Mesendoderm (in vitro differentiated cells): ENCODE data around the gene SEPTIN8.

ENCODE experiments used
- DNase-seq: peaks from one replicate; pipeline ENCODE4 v3.0.0; 2013
- H2AK5ac ChIP-seq: 2 replicates; pipeline ENCODE4 v1.6.1; 2013; ENCODE audit warnings: low read length, inconsistent platforms
- H2BK120ac ChIP-seq: 2 replicates; pipeline ENCODE4 v1.6.1; 2013; ENCODE audit warnings: low read depth, mild to moderate bottlenecking, low read length, moderate library complexity, mixed read lengths
- H2BK15ac ChIP-seq: replicated peaks from 2 replicates; pipeline ENCODE4 v1.6.1; 2013; ENCODE audit warnings: low read depth, mild to moderate bottlenecking, moderate library complexity
- H2BK5ac ChIP-seq: 2 replicates; pipeline ENCODE4 v1.6.1; 2013; ENCODE audit warnings: low read length, inconsistent platforms
- H3K18ac ChIP-seq: 2 replicates; pipeline ENCODE4 v1.6.1; 2013; ENCODE audit warnings: mild to moderate bottlenecking, low read length, mixed read lengths
- H3K23ac ChIP-seq: one replicate; pipeline ENCODE4 v1.6.1; 2013; ENCODE audit warnings: low read length
- H3K27ac ChIP-seq: 2 replicates; pipeline ENCODE4 v1.5.1; 2013; ENCODE audit warnings: low read depth, mild to moderate bottlenecking, inconsistent platforms, low read length, moderate library complexity
- H3K27me3 ChIP-seq: 2 replicates; pipeline ENCODE4 v1.6.1; 2013; ENCODE audit warnings: low read length, control low read depth, mild to moderate bottlenecking, inconsistent platforms; ENCODE audit not compliant: insufficient read depth, poor library complexity
- H3K36me3 ChIP-seq: 2 replicates; pipeline ENCODE4 v1.6.1; 2013; ENCODE audit warnings: low read length, inconsistent platforms; ENCODE audit not compliant: control insufficient read depth, insufficient read depth
- H3K4ac ChIP-seq: one replicate; pipeline ENCODE4 v1.6.1; 2013; ENCODE audit warnings: low read depth, mild to moderate bottlenecking, low read length, moderate library complexity
- H3K4me1 ChIP-seq: 2 replicates; pipeline ENCODE4 v1.6.1; 2013; ENCODE audit warnings: low read depth, low read length, inconsistent platforms; ENCODE audit not compliant: control insufficient read depth
- H3K4me2 ChIP-seq: 2 replicates; pipeline ENCODE4 v1.6.1; 2013; ENCODE audit warnings: low read length
- H3K4me3 ChIP-seq: 2 replicates; pipeline ENCODE4 v1.5.1; 2013; ENCODE audit warnings: mild to moderate bottlenecking, low read length
- H3K56ac ChIP-seq: one replicate; pipeline ENCODE4 v1.6.1; 2013; ENCODE audit warnings: low read length
- H3K79me1 ChIP-seq: 2 replicates; pipeline ENCODE4 v1.6.1; 2013; ENCODE audit warnings: low read length, inconsistent platforms
- H3K79me2 ChIP-seq: 2 replicates; pipeline ENCODE4 v1.6.1; 2013; ENCODE audit warnings: mild to moderate bottlenecking, low read length; ENCODE audit not compliant: control insufficient read depth, insufficient read depth
- H3K9ac ChIP-seq: 2 replicates; pipeline ENCODE4 v1.6.1; 2013; ENCODE audit warnings: low read length, inconsistent platforms
- H4K5ac ChIP-seq: one replicate; pipeline ENCODE4 v1.6.1; 2013; ENCODE audit warnings: low read length
- H4K8ac ChIP-seq: one replicate; pipeline ENCODE4 v1.6.1; 2013; ENCODE audit warnings: low read depth, mild to moderate bottlenecking, control low read depth, low read length, moderate library complexity
- WGBS: extraction: QIAGEN DNeasy Blood & Tissue Kit; methylation state at CpG from one replicate; pipeline ENCODE4 v1.1.7; 2013; ENCODE audit warnings: low lambda C conversion rate, missing lambda C conversion rate; ENCODE audit not compliant: insufficient coverage; ENCODE audit errors: extremely low coverage; 5-methylcytosine and 5-hydroxymethylcytosine counted together

The SEPTIN8 gene

GRCh38 chr5:132768485-132768868 lies 8.6 kb downstream of the SEPTIN8 start:
- Histone ChIP-seq H3K36me3 (no peaks in the 10 kb centered on the region), H3K9ac (no peak overlapping the region), H3K4me2 (no peak overlapping the region), H3K4me3 (no peak overlapping the region), H3K27me3 (no peaks in the 10 kb centered on the region), H3K56ac (no peak overlapping the region), H2BK5ac (no peak overlapping the region), H3K18ac (no peak overlapping the region), H4K5ac (no peak overlapping the region), H2BK120ac (no peak overlapping the region), H3K23ac (no peak overlapping the region), H3K79me1 (no peaks in the 10 kb centered on the region), H3K4ac (no peak overlapping the region), H2BK15ac (no peak overlapping the region), H3K4me1 (no peaks in the 10 kb centered on the region), H3K27ac (no peak overlapping the region), H3K79me2 (no peaks in the 10 kb centered on the region), H4K8ac (no peak overlapping the region), H2AK5ac (no peak overlapping the region)
- no CpG with 5 or more reads among the region's 3 CpGs for WGBS
- no peak for DNase-seq

- Histone ChIP-seq H3K4me1 (no peaks in the 10 kb centered on the region), H4K5ac (no peak overlapping the region), H3K27ac (no peak overlapping the region), H2BK15ac (no peak overlapping the region), H2BK5ac (no peak overlapping the region), H3K36me3 (no peaks in the 10 kb centered on the region), H3K4me2 (no peak overlapping the region), H2AK5ac (no peak overlapping the region), H3K79me2 (no peaks in the 10 kb centered on the region), H3K4ac (no peak overlapping the region), H3K79me1 (no peaks in the 10 kb centered on the region), H4K8ac (no peak overlapping the region), H3K4me3 (no peak overlapping the region), H3K9ac (no peak overlapping the region), H2BK120ac (no peak overlapping the region), H3K56ac (no peak overlapping the region), H3K27me3 (no peaks in the 10 kb centered on the region), H3K23ac (no peak overlapping the region), H3K18ac (no peak overlapping the region)
- WGBS, result no CpG with 5 or more reads among the region's 2 CpGs
- no peak for DNase-seq
Measured at GRCh38 chr5:132767150-132767549, 9.9 kb downstream of the SEPTIN8 start.

DNA sequence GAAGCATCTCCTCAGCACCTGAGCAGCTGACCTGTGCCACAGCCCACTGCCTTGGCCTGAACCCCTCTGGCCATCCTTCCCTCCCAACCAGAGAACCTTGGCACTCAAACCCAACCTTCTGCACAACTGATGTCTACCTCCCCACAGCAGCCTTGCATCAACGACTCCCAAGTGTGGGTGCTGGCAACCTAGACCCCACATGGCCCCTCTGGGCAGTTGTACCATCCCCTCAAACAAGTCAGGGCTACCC lies 10.3 kb downstream of the SEPTIN8 start:
- Histone ChIP-seq H3K79me1 (no peaks in the 10 kb centered on the region), H3K23ac (no peak overlapping the region), H3K18ac (no peak overlapping the region), H4K8ac (no peak overlapping the region), H3K79me2 (no peaks in the 10 kb centered on the region), H3K4me1 (no peaks in the 10 kb centered on the region), H2AK5ac (no peak overlapping the region), H2BK15ac (no peak overlapping the region), H4K5ac (no peak overlapping the region), H3K27ac (no peak overlapping the region), H3K36me3 (no peaks in the 10 kb centered on the region), H2BK5ac (no peak overlapping the region), H3K56ac (no peak overlapping the region), H2BK120ac (no peak overlapping the region), H3K4me2 (no peak overlapping the region), H3K27me3 (no peaks in the 10 kb centered on the region), H3K4ac (no peak overlapping the region), H3K9ac (no peak overlapping the region), H3K4me3 (no peak overlapping the region)
- no peak for DNase-seq
- no CpG with 5 or more reads among the region's 1 CpG for WGBS

GRCh38 chr5:132766020-132766805 lies 10.8 kb downstream of the SEPTIN8 start:
- no peaks in the 10 kb centered on the region for H3K79me2 ChIP-seq
- no peak overlapping the region for H3K4ac ChIP-seq
- H2AK5ac ChIP-seq, result no peak overlapping the region
- no peak overlapping the region for H3K23ac ChIP-seq
- H3K4me1 ChIP-seq, result no peaks in the 10 kb centered on the region
- no CpG with 5 or more reads among the region's 14 CpGs for WGBS
- H3K4me3 ChIP-seq, result no peak overlapping the region
- no peak overlapping the region for H3K9ac ChIP-seq
- no peaks in the 10 kb centered on the region for H3K79me1 ChIP-seq
- no peak overlapping the region for H2BK15ac ChIP-seq
- no peak overlapping the region for H3K18ac ChIP-seq
- no peak overlapping the region for H3K4me2 ChIP-seq
- H2BK5ac ChIP-seq, result no peak overlapping the region
- H4K5ac ChIP-seq, result no peak overlapping the region
- DNase-seq, result no peak
- H3K56ac ChIP-seq, result no peak overlapping the region
- no peaks in the 10 kb centered on the region for H3K36me3 ChIP-seq
- H2BK120ac ChIP-seq, result no peak overlapping the region
- H4K8ac ChIP-seq, result no peak overlapping the region
- H3K27me3 ChIP-seq, result no peaks in the 10 kb centered on the region
- no peak overlapping the region for H3K27ac ChIP-seq

DNA sequence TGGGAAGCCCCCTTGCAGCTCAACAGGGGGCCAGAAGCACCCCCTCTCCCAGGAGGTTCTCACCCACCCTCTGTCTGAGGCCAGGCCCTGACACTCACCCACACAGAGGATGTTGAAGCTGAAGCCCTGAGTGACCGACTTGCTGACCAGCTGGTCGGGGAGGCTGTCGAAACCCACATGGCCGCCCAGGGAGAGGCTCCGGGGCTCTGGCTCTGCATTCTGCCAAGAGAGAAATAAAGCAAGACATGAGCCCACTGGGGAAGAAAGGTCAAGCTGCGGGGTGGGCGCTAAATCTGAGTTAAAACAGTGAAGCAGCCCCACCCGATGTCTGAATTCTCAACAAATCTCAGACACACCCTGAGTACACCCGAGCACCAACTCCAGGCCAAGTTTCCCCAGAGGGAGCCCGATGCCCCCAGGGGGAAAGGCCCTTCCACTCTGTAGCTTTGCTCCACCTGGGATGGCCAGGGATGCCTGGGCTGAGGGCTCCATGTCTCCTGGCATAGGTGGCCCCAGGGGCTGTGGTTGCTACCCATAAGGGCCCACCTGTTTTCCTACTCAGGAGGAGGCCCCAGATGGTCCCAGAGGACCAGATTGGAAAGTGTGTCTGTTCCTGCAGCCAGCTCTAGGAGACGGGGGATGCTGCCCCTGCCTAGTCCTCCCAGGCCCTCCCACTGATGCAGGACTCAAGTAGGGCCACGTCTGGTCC lies 11.6 kb downstream of the SEPTIN8 start:
- no CpG with 5 or more reads among the region's 12 CpGs for WGBS
- Histone ChIP-seq H2BK15ac (no peak overlapping the region), H2BK120ac (no peak overlapping the region)

More for the DNA sequence above, 11.6 kb downstream of the SEPTIN8 start:
- Histone ChIP-seq H3K27ac (no peak overlapping the region), H2BK5ac (no peak overlapping the region), H3K56ac (no peak overlapping the region), H3K79me1 (no peaks in the 10 kb centered on the region), H4K5ac (no peak overlapping the region), H3K23ac (no peak overlapping the region), H2AK5ac (no peak overlapping the region), H3K4ac (no peak overlapping the region), H3K9ac (no peak overlapping the region), H3K27me3 (no peaks in the 10 kb centered on the region), H4K8ac (no peak overlapping the region), H3K79me2 (no peaks in the 10 kb centered on the region), H3K36me3 (no peaks in the 10 kb centered on the region), H3K4me2 (no peak overlapping the region), H3K18ac (no peak overlapping the region), H3K4me1 (no peaks in the 10 kb centered on the region), H3K4me3 (no peak overlapping the region)
- no peak for DNase-seq
